ENCODE results near the gene PIGH.
"Not testable (repeated sequence)": the region's sequence is repeated elsewhere in the genome, so short reads cannot be mapped to it uniquely, and the experiment has no call there.

PIGH gene

GRCh38 chr14:67599698-67600561 lies at the start of gene PIGH:
PIGH (minus strand) TSS chr14:67600268; CDS start chr14:67600203, 65 bp downstream.
- DNase-seq = peak; percentile 59

DNA sequence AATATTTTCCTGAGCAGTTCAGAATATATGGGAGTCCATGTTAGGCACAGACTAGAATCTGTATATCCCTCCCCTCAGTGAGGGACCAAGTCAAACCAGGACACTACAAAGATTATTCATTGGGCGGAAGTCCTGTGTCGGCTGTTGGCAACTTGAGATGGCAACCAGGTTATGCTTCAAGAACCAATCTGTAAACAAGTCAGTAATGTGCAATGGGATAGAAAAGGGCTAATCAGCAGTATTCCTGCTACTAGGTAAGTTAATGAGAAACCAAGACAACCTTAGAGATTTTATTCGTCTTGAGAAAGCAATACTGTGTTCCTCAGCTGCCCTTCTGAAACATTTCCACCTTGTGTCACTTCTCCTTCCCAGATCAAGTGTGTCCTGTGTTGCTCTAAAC lies 46.1 kb upstream of the PIGH start:
- DNase-seq = no peak

DNA sequence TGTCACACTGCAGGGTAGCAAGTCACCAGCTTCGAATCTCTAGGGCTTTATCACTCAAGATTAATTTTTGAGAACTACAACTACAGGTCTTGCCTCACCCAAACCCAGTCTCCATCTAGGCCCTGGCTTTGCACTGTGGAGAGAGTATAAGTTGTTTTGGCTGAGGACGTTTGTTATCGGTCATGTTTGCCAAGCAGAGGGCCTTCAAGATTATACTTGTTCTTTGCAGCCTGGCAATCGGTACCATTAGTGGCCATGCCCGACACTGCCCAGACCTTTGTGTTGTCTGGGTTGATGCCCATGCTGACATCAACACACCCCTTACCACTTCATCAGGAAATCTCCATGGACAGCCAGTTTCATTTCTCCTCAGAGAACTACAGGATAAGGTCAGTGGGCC lies 45.3 kb upstream of the PIGH start:
- no peak for DNase-seq

- no peak for DNase-seq
Observed at GRCh38 chr14:67644428-67644827, 44.4 kb upstream of the PIGH start.

DNA sequence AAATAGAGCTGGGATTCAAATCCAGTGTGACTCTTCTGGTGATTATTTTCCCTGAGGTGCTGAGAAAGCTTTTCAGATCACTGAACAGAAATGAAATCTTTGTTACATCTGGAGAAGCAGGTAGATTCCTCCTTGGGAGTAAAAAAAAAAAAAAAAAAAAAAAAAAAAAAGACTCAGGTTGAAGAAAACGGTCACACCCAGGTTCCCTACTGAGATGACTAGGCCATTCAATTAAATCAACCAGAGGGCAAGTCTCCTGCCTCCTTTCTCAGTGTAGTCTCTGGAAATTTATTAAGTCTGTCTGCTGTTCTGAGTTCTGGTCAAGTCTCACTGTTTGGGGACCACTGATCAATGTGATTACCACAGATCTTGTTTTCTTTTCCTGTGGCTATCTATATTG lies 43.6 kb upstream of the PIGH start:
- no peak for DNase-seq

- DNase-seq = no peak
Observed at GRCh38 chr14:67641902-67642749, 42.1 kb upstream of the PIGH start.

DNA sequence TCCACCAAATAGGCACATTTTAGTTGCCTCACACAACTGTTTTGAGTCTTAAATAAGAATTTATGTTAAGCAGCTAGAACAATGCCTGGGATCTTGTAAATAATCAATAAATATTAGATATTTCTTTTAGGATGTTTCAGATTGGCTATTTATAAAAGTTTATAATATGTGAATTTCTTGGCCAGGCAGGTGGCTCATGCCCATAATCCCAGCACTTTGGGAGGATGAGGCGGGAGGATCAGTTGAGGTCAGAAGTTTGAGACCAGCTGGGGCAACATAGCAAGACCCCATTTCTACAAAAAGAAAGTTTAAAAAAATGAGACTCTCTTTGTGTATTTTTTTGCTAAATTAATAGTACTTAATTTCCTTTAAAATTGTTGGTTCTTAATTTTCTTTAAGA lies 41.4 kb upstream of the PIGH start:
- DNase-seq = no peak

GRCh38 chr14:67638642-67639041 lies 38.6 kb upstream of the PIGH start:
- DNase-seq = no peak

DNA sequence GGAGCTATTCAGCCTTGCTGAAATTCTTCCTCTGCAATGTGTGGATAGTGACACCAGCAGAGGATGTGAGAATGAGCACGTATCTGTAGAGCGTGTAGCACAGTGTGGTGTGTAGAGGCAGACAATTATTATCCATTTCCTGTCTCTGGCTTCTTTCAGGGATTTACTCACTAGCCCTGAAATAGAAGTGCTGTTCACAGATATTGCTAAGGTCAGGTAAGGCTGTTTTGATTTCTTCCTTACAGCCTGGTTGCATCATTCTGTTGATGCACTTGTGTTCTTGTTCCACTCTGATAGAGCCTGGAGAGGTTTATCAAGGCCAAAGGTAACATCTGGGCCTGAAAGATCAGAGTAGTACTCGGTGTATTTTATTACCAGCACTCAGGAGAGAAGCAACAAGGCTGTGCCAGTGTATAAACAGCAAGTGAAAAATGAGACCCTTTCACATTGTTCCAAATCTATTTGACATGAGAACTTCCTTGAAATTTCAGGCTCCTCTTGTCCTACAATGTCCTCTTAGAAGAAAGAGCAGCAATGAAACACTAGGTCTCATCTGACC lies 36.4 kb upstream of the PIGH start:
- no peak for DNase-seq

GRCh38 chr14:67633451-67634147 lies 33.5 kb upstream of the PIGH start:
- no peak for DNase-seq

GRCh38 chr14:67630938-67631337 lies 30.9 kb upstream of the PIGH start:
- DNase-seq = no peak

DNA sequence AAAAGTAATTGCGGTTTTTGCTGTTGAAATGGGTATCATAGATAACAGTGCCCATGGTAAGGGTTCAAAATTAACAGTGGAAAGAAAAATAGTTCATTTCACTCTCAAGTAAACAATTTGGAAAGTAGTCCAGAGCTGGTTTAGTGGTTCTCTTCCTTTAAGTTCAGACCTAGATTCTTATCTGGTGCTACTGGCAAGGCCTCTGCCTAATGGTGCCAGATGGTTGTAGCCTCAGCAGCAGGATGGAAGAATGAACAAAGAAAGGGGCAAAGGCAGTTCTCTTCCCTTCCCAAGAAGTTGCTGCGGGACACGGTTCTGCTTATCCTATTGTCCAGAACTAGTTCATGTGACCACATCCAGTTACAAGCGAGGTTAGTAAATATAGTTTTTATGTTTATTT lies 30.1 kb upstream of the PIGH start:
- no peak for DNase-seq

DNA sequence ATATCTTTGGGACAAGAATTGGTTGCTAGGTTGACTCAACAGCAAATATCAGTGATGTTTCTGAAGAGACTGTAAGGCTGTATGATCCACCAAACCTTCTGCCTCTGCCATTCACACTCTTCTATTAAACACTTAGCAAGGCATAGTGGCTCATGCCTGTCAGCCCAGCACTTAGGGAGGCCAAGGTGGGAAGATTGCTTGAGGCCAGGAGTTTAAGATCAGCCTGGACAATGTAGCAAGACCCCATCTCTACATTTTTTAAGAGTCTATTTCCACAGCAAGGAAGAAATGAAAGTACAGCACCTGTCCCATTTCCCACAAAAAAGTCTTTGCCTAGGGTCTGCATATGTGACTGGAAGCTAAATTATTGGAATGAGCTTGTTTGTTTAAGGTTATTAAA lies 27.5 kb upstream of the PIGH start:
- DNase-seq = no peak

DNA sequence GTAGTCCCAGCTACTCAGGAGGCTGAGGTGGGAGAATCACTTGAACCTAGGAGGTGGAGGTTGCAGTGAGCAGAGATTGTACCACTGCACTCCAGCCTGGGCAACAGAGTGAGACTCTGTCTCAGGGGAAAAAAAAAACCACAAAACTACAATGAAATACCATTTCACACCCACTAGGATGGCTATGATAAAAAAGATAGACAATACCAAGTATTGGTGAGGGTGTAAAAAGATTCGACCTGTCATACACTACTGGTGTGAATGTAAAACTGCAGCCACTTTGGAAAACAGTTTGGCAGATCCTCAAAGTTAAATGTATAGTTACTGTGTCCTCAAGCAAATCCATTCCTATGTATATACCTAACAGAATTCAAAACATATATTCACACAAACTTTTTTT lies 26.1 kb upstream of the PIGH start:
- not testable (repeated sequence) for DNase-seq

DNA sequence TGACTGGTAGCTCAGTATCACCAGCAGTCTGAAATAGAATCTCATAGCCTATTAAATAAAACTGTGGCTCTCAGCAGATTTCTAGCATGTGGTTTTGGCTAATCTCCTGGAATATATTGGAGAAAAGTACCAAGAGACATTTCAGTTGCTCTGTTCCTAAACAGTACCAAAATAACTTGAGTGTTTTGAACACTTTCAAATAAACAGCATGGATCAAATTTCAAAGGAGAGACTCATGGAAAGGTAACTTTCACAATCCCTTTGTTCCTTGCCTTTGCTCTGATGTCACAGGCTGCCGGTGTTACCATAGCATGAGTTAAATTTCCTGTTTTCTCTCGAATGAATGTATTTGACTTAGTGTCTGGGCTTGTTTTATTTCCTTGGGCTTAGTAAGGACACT lies 23.0 kb upstream of the PIGH start:
- no peak for DNase-seq

- DNase-seq = no peak
Observed at GRCh38 chr14:67622675-67623074, 22.6 kb upstream of the PIGH start.

GRCh38 chr14:67620217-67620785 lies 20.2 kb upstream of the PIGH start:
- no peak for DNase-seq

GRCh38 chr14:67619446-67620216 lies 19.6 kb upstream of the PIGH start, which contains the start of gene ARG2:
ARG2 (plus strand) TSS chr14:67619920; CDS start chr14:67619978, 58 bp downstream.
- DNase-seq = peak; percentile 83

DNA sequence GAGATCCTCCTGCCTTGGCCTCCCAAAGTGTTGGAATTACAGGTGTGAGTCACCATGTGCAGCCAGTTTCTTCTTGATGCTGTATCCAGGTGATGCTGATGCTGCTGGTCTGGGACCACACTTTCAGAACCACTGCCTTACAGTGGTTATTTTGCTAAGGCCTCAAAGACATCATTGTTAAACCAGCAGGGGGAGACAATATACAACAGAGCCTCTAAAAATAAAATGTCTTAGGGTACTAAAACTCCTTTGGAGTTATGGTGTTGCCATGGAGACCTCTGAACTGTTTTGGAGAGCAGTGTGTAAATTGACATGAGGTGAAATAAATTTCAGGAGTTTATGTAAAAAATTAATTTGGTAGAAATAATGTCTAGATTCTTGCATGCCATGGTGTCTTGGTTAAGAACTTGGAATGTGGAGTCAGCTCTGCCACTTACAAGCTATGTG lies 18.6 kb upstream of the PIGH start:
- peak; percentile 52 for DNase-seq

GRCh38 chr14:67610491-67610890 lies 10.4 kb upstream of the PIGH start:
- no peak for DNase-seq

DNA sequence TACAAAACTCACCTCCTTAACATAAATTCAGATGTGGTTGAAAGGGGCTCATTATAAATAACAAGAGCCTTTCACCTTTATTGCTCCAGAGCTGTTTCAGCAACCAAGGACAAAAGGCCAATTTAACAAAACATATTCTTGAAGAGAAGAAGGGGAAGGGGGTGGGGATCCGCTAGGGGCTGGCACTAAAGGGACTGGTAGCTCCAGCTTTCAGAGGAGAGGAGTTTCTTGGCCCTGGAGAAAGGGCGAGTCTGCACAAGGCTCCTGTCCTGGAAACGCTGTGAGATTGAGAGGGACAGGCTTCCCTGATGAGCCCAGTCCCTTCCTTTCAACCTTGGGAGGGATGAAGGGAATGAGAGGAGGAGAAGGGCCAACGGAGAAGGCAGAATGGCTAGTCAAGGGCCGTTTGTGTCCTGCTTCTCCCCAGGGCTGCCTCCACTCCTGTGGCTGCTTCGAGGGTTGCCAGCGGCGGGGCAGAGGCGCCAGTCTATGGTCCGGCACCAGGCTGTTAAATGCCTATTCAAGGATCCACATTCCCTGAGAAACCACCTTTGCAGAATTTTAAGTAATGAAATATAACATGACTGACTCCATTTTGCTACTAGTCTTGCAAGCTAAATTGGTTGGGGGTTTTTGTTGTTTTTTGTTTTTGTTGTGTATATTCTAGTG lies 9.7 kb upstream of the PIGH start:
- DNase-seq = no peak
